NCI-H1048 (cell line): ENCODE measurements around the gene GC.
"Not testable (repeated sequence)": the region's sequence is repeated elsewhere in the genome, so short reads cannot be mapped to it uniquely, and the experiment has no call there.

Experiments used
- DNase-seq: peaks from one replicate; lab custom pipeline; 2025; lab: John Stamatoyannopoulos, UW

The GC gene

GRCh38 chr4:71765821-71766383, 18.0 kb downstream of the GC start:
- no peak for DNase-seq

GRCh38 chr4:71765350-71765749, 18.5 kb downstream of the GC start:
- no peak for DNase-seq

- no peak for DNase-seq
Observed at GRCh38 chr4:71752383-71753042, 31.4 kb downstream of the GC start.

GRCh38 chr4:71749008-71749594, 34.8 kb downstream of the GC start:
- no peak for DNase-seq

- DNase-seq, result no peak
Observed at GRCh38 chr4:71746379-71746778, 37.5 kb downstream of the GC start.

GRCh38 chr4:71738782-71739181, 45.1 kb downstream of the GC start:
- not testable (repeated sequence) for DNase-seq

- peak; percentile 17 for DNase-seq
Observed at GRCh38 chr4:71732706-71733105, 51.2 kb downstream of the GC start.

GRCh38 chr4:71732066-71732465, 51.8 kb downstream of the GC start:
- DNase-seq, result no peak

GRCh38 chr4:71729856-71730255, 54.0 kb downstream of the GC start:
- no peak for DNase-seq

- DNase-seq, result peak; percentile 5
Observed at GRCh38 chr4:71713611-71714203, 70.2 kb downstream of the GC start.

GRCh38 chr4:71711985-71712348, 71.9 kb downstream of the GC start:
- DNase-seq, result no peak

GRCh38 chr4:71711044-71711984, 72.6 kb downstream of the GC start:
- DNase-seq, result no peak

GRCh38 chr4:71709961-71710360, 73.9 kb downstream of the GC start:
- no peak for DNase-seq

- DNase-seq, result no peak
Observed at GRCh38 chr4:71698141-71698540, 85.7 kb downstream of the GC start.

- no peak for DNase-seq
Observed at GRCh38 chr4:71697031-71697430, 86.8 kb downstream of the GC start.

- no peak for DNase-seq
Observed at GRCh38 chr4:71694961-71695360, 88.9 kb downstream of the GC start.

- no peak for DNase-seq
Observed at GRCh38 chr4:71692963-71693362, 90.9 kb downstream of the GC start.

- DNase-seq, result no peak
Observed at GRCh38 chr4:71692198-71692597, 91.7 kb downstream of the GC start.
